HEK293T (cell line): Measurements from ENCODE around the gene OLFML3.

Experiments
- FOXA1 ChIP-seq: fragments of 450-650 bp; IDR thresholded peaks from 2 replicates; pipeline ENCODE4 v1.6.1; 2016; ENCODE audit warnings: mild to moderate bottlenecking
- SP1 ChIP-seq: fragments of 450-650 bp; IDR thresholded peaks from 2 replicates; pipeline ENCODE4 v1.6.1; 2017
- SUZ12 ChIP-seq: fragments of 450-650 bp; IDR thresholded peaks from 2 replicates; pipeline ENCODE4 v1.6.1; 2016; ENCODE audit warnings: mild to moderate bottlenecking
- TARDBP ChIP-seq: fragments of 450-650 bp; IDR thresholded peaks from 2 replicates; pipeline ENCODE4 v1.6.1; 2016

DNA sequence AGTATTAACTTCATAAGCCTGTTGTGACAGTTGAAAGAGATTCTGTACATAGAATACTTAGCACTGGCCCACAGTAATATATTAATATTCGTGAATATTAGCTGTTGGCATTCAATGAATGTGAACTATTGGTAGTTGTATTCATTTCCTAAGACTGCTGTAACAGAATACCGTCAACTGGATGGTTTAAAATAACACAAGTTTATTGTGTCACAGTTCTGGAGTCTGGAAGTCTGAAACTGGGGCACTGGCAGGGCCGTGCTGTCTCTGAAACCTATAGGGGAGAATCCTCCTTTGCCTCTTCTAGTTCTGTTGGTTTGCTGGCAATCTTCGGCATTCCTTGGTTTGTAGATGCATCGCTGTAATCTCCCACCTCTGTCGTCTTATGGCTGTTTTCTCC is 47.5 kb downstream of the OLFML3 start:
- no peak for TF ChIP-seq SUZ12
- TF ChIP-seq FOXA1: no peak
- no peak for TF ChIP-seq SP1
- TF ChIP-seq TARDBP: no peak
